Esophagus squamous epithelium (tissue), 5 donors: ENCODE data around the gene PPL. TPM values are rescaled to one million over a fixed set of nuclear protein-coding genes. Genes with fewer than 3 reads are reported as not detected.

ENCODE experiments used
- DNase-seq: peaks from one replicate; lab custom pipeline; 2025; lab: John Stamatoyannopoulos, UW
- H3K27ac ChIP-seq, 4 donors: fragments of 200-600 bp; sonication (generic); one replicate each; pipeline ENCODE4 v1.5.1; 2016 to 2019; ENCODE audit warnings: mild to moderate bottlenecking in 1 of 4
- H3K27me3 ChIP-seq, 4 donors: fragments of 200-600 bp; sonication (generic); 1 replicate in 3 of 4; 2 replicates in 1 of 4; pipeline versions ENCODE4 v1.5.1 to v1.6.0; 2017 to 2021; ENCODE audit warnings: antibody characterized with exemption in 1 of 4
- H3K36me3 ChIP-seq, 3 donors: fragments of 200-600 bp; sonication (generic); one replicate each; pipeline ENCODE4 v1.5.1; 2016 to 2019
- H3K4me1 ChIP-seq, 3 donors: fragments of 200-600 bp; sonication (generic); one replicate each; pipeline ENCODE4 v1.5.1; 2017 to 2019
- H3K4me3 ChIP-seq, 4 donors: fragments of 200-600 bp; sonication (generic); 1 replicate in 3 of 4; 2 replicates in 1 of 4; pipeline ENCODE4 v1.5.1; 2016 to 2019; ENCODE audit warnings: mild to moderate bottlenecking in 2 of 4, moderate library complexity in 1 of 4
- H3K9me3 ChIP-seq, 3 donors: fragments of 200-600 bp; sonication (generic); one replicate each; pipeline ENCODE4 v1.5.1; 2016 to 2019
- CTCF ChIP-seq, 6 experiments: fragments of 450-650 bp in 4 of 6; fragments of 200-600 bp in 2 of 6; sonication (generic) in 2 of 6; IDR thresholded peaks; one replicate each; pipeline ENCODE4 v1.5.1; 2016 to 2019; ENCODE audit warnings: antibody characterized with exemption in 6 of 6, mild to moderate bottlenecking in 4 of 6, moderate library complexity in 4 of 6
- POLR2A ChIP-seq, 4 donors: fragments of 450-650 bp; IDR thresholded peaks; one replicate each; pipeline ENCODE4 v1.6.1; 2017; ENCODE audit warnings: antibody characterized with exemption in 4 of 4, mild to moderate bottlenecking in 4 of 4, moderate library complexity in 3 of 4
- WGBS, 2 donors: methylation state at CpG; one replicate each; pipeline ENCODE4 v1.1.5; 2018; 5-methylcytosine and 5-hydroxymethylcytosine counted together
- intact Hi-C: fragments of 100-400 bp; cut with DNase I; formaldehyde crosslinking; loops from one replicate; pipeline ENCODE4 v1.15.0; 2022
- total RNA-seq, 4 donors: library from RNA; depleted of rRNA; stranded (reverse); fragments of >200 nt; gene quantifications; one replicate each; pipeline ENCODE4 v1.1.0, GENCODE V29; 2016
- donor health status: DM: yes; HTN: yes; CAD: no.

PPL gene
- total RNA-seq, 4 donors from 2014 or later = 504 to 1,677 (median 860) TPM

DNA sequence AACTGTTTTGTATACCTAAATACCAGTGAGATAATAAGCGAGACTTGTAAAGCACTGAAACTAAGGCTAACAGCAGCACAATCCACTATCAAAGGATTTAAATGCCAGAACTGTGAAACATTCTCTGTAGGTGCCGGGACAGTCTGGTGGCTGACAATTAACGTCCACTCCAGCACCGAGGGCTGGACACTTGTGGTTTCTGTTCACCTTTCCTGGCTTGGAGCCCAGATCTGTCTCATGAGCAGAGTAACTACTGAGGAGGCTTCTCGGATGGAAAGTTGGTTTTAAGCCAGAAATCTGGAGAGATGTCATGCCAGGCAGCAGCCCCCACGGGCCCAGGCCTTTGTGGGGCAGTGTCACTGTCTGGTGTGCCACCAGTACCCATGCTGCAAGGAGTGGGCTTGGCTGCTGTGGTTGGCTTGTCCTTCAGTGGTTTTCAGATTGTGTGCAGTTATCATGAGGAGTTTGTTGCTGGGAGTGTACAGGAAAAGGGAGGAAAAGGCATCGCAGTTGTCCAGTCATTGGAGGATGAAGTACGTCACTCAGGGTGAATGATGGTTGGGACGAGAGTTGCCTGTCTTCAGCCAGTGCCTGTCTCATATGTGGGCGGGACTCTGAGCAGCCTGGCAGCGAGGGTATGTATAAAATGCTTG is 54.2 kb downstream of the PPL start:
- Histone ChIP-seq H3K36me3 (peaks cover 49 to 100% (median 71%) of the 10 kb centered on the region in 3 donors), H3K27ac (no peak overlapping the region), H3K27me3 (no peaks in the 10 kb centered on the region), H3K4me3 (no peak overlapping the region), H3K4me1 (peaks cover 0 to 13% (median 0%) of the 10 kb centered on the region in 3 donors), H3K9me3 (no peaks in the 10 kb centered on the region)
- TF ChIP-seq CTCF (IDR thresholded peaks at IDR 0.05) (no peak), POLR2A (IDR thresholded peaks at IDR 0.05) (no peak)
- no peak for DNase-seq
- WGBS, 2 donors = 62 to 81% methylated on average over 8 to 9 of the region's 11 CpGs
- intact Hi-C loops = no loop called here

DNA sequence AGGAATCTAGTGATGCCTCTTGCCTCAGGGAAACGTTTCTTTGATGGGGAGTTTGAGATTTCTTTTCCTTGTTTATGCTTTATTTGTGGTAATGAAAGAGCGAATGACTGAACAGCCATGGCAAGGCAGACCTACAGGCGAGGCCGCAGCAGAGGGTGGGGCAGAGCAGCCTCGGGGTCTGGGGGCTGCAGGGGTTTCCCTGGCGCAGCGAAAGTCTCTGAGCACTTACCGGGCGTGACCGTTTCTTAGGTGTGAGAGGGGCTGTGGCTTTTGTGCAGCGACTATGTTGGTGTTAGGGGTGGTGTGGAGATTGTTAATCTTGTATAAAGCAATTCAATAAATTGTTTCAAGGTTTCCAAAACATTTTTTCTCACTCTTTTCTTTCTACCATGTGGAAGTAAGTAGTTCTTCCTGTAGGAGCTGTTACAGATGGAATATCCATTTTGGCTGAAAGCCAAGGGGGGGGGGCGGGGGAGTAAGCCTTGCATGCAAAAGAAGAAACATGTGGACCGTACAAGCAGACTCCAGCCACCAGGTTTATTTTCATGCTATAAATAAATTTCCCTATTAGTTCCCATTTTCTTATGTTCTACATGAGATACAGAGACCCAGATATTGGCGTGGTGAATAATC is 54.8 kb downstream of the PPL start:
- Histone ChIP-seq H3K27me3 (no peaks in the 10 kb centered on the region), H3K36me3 (peaks cover 42 to 100% (median 69%) of the 10 kb centered on the region in 3 donors), H3K27ac (no peak overlapping the region), H3K9me3 (no peaks in the 10 kb centered on the region), H3K4me3 (no peak overlapping the region), H3K4me1 (peaks cover 0 to 17% (median 0%) of the 10 kb centered on the region in 3 donors)
- DNase-seq = no peak
- no peak for TF ChIP-seq POLR2A (IDR thresholded peaks at IDR 0.05)
- no peak for TF ChIP-seq CTCF (IDR thresholded peaks at IDR 0.05)
- 70% methylated on average over 13 to 14 of the region's 14 CpGs for WGBS, 2 donors
- intact Hi-C loops = no loop called here

- Histone ChIP-seq H3K4me1 (peaks cover 0 to 21% (median 0%) of the 10 kb centered on the region in 3 donors), H3K36me3 (peaks cover 28 to 100% (median 58%) of the 10 kb centered on the region in 3 donors), H3K27me3 (no peaks in the 10 kb centered on the region), H3K9me3 (no peaks in the 10 kb centered on the region), H3K27ac (no peak overlapping the region), H3K4me3 (no peak overlapping the region)
- WGBS, 2 donors = 91 to 98% methylated on average over 7 to 14 of the region's 17 CpGs
- no peak for DNase-seq
- intact Hi-C loops = no loop called here
- TF ChIP-seq POLR2A (IDR thresholded peaks at IDR 0.05) (no peak), CTCF (IDR thresholded peaks at IDR 0.05) (no peak)
Measured at GRCh38 chr16:4880006-4880580, 56.9 kb downstream of the PPL start.

- no peak for DNase-seq
- H3K4me1 ChIP-seq = peaks cover 0 to 21% (median 0%) of the 10 kb centered on the region in 3 donors
- no peak overlapping the region for H3K4me3 ChIP-seq
- 53 to 63% methylated on average over 4 of the region's 4 CpGs for WGBS, 2 donors
- H3K27ac ChIP-seq = no peak overlapping the region
- H3K9me3 ChIP-seq = no peaks in the 10 kb centered on the region
- H3K36me3 ChIP-seq = peaks cover 27 to 100% (median 59%) of the 10 kb centered on the region in 3 donors
- intact Hi-C loops = no loop called here
- H3K27me3 ChIP-seq = no peaks in the 10 kb centered on the region
- TF ChIP-seq POLR2A (IDR thresholded peaks at IDR 0.05) (no peak), CTCF (IDR thresholded peaks at IDR 0.05) (no peak)
Measured at GRCh38 chr16:4879049-4879448, 57.9 kb downstream of the PPL start.

DNA sequence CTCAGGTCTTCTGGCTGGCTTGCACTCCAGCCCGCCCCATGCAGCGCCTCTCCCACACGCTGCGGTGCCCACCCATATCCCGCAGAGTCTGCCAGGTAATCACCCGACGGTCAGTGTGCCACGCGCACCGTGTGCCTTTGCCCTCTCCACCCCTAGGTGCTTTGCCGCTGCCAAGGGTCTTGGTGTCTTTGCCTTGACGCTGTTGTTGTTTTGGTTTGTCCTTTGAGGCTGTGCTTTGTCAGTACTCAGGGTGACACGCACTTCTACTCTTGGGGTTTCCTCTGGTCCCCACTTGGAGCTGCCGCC is 59.6 kb downstream of the PPL start:
- Histone ChIP-seq H3K27ac (no peak overlapping the region), H3K4me3 (no peak overlapping the region), H3K36me3 (peaks cover 28 to 100% (median 57%) of the 10 kb centered on the region in 3 donors), H3K27me3 (no peaks in the 10 kb centered on the region), H3K9me3 (no peaks in the 10 kb centered on the region), H3K4me1 (peaks cover 0 to 14% (median 0%) of the 10 kb centered on the region in 3 donors)
- DNase-seq = no peak
- WGBS, 2 donors = 74 to 80% methylated on average over 11 to 14 of the region's 14 CpGs
- no peak for TF ChIP-seq POLR2A (IDR thresholded peaks at IDR 0.05)
- no peak for TF ChIP-seq CTCF (IDR thresholded peaks at IDR 0.05)
- intact Hi-C loops = no loop called here
